Lower lobe of right lung (tissue), 2 donors: ENCODE results near the gene D2HGDH. TPM values are rescaled to one million over a fixed set of nuclear protein-coding genes. Genes with fewer than 3 reads are reported as not detected.

Experiments
- ATAC-seq, 2 donors: fragments of 200-7000 bp; cut with Tn5 transposase; one replicate each; pipeline ENCODE4 v1.9.1; 2020 to 2022; ENCODE audit warnings: mild to moderate bottlenecking in 2 of 2, moderate library complexity in 2 of 2
- DNase-seq: peaks from one replicate; pipeline ENCODE4 v3.0.0-alpha.2; 2020
- H3K27ac ChIP-seq: fragments of 200-600 bp; one replicate; pipeline ENCODE4 v1.8.0; 2022
- H3K27me3 ChIP-seq: fragments of 200-600 bp; one replicate; pipeline ENCODE4 v1.8.0; 2022; ENCODE audit warnings: low read depth
- H3K36me3 ChIP-seq: fragments of 200-600 bp; one replicate; pipeline ENCODE4 v1.8.0; 2022; ENCODE audit warnings: mild to moderate bottlenecking
- H3K4me1 ChIP-seq: fragments of 200-600 bp; one replicate; pipeline ENCODE4 v1.8.0; 2022
- H3K4me3 ChIP-seq: fragments of 200-600 bp; one replicate; pipeline ENCODE4 v1.8.0; 2022; ENCODE audit warnings: mild to moderate bottlenecking
- H3K9me3 ChIP-seq: fragments of 200-600 bp; one replicate; pipeline ENCODE4 v1.8.0; 2022
- CTCF ChIP-seq: fragments of 200-600 bp; IDR thresholded peaks from one replicate; pipeline ENCODE4 v1.8.0; 2022; ENCODE audit warnings: antibody characterized with exemption, mild to moderate bottlenecking
- intact Hi-C: fragments of 100-400 bp; cut with DNase I; formaldehyde crosslinking; loops from one replicate; pipeline ENCODE4 v1.11.0; 2022
- total RNA-seq: library from RNA; stranded (reverse); fragmentation: NEBNext Ultra II Directional; extraction: Animal tissue kit (Norgen Biotek cat#: 25700); gene quantifications from one replicate; pipeline ENCODE4 v1.2.1, GENCODE V29; 2021
- donor health status: DM: no; HTN: yes; CAD: no; lungs with severe emphysema.

The D2HGDH gene
- total RNA-seq, 1 donor from 2014 or later: 29.4 TPM

GRCh38 chr2:241726459-241726858 is 8.0 kb upstream of the D2HGDH start:
- intact Hi-C loops: no loop called here
- H3K27me3 ChIP-seq: no peaks in the 10 kb centered on the region
- no peaks in the 10 kb centered on the region for H3K9me3 ChIP-seq
- no peaks in the 10 kb centered on the region for H3K4me1 ChIP-seq
- no peak for TF ChIP-seq CTCF
- DNase-seq (no peak), ATAC-seq (no peak)
- no peak overlapping the region for H3K27ac ChIP-seq
- H3K36me3 ChIP-seq: peaks cover 33% of the 10 kb centered on the region
- H3K4me3 ChIP-seq: no peak overlapping the region

- peaks cover 24% of the 10 kb centered on the region for H3K36me3 ChIP-seq
- intact Hi-C loops: no loop called here
- H3K4me3 ChIP-seq: no peak overlapping the region
- TF ChIP-seq CTCF: no peak
- ATAC-seq: no peak
- no peaks in the 10 kb centered on the region for H3K9me3 ChIP-seq
- DNase-seq: no peak
- H3K4me1 ChIP-seq: peaks cover 1% of the 10 kb centered on the region
- no peak overlapping the region for H3K27ac ChIP-seq
- no peaks in the 10 kb centered on the region for H3K27me3 ChIP-seq
These were observed 6.4 kb upstream of the D2HGDH start for GRCh38 chr2:241728000-241728399.

- Histone ChIP-seq H3K9me3 (no peaks in the 10 kb centered on the region), H3K27me3 (no peaks in the 10 kb centered on the region), H3K27ac (no peak overlapping the region), H3K4me1 (peaks cover 3% of the 10 kb centered on the region), H3K4me3 (no peak overlapping the region), H3K36me3 (peaks cover 18% of the 10 kb centered on the region)
- ATAC-seq (no peak), DNase-seq (peak; percentile 41)
- intact Hi-C loops: no loop called here
- TF ChIP-seq CTCF: no peak
These were observed 5.8 kb upstream of the D2HGDH start for GRCh38 chr2:241728627-241729026.

GRCh38 chr2:241729868-241730267 is 4.6 kb upstream of the D2HGDH start:
- ATAC-seq: no peak
- TF ChIP-seq CTCF: no peak
- Histone ChIP-seq H3K27ac (no peak overlapping the region), H3K9me3 (no peaks in the 10 kb centered on the region), H3K36me3 (peaks cover 7% of the 10 kb centered on the region), H3K27me3 (no peaks in the 10 kb centered on the region), H3K4me1 (peaks cover 9% of the 10 kb centered on the region), H3K4me3 (no peak overlapping the region)
- DNase-seq: no peak
- intact Hi-C loops: no loop called here

GRCh38 chr2:241730671-241731293 is 3.6 kb upstream of the D2HGDH start:
- ATAC-seq: no peak
- peaks cover 4% of the 10 kb centered on the region for H3K36me3 ChIP-seq
- H3K4me3 ChIP-seq: no peak overlapping the region
- no peak overlapping the region for H3K27ac ChIP-seq
- peaks cover 16% of the 10 kb centered on the region for H3K4me1 ChIP-seq
- no peaks in the 10 kb centered on the region for H3K9me3 ChIP-seq
- no peak for TF ChIP-seq CTCF
- intact Hi-C loops: no loop called here
- H3K27me3 ChIP-seq: no peaks in the 10 kb centered on the region
- no peak for DNase-seq
